Omental fat pad (tissue), 4 donors: ENCODE data around the gene ABL2. TPM values are rescaled to one million over a fixed set of nuclear protein-coding genes. Genes with fewer than 3 reads are reported as not detected.
"Not testable (repeated sequence)": the region's sequence is repeated elsewhere in the genome, so short reads cannot be mapped to it uniquely, and the experiment has no call there.

Experiments used
- ATAC-seq: fragments of 150-250 bp; one replicate; pipeline ENCODE4 v1.9.1; 2016; ENCODE audit warnings: mild to moderate bottlenecking, moderate library complexity; ENCODE audit not compliant: low FRiP score
- DNase-seq: peaks from one replicate; pipeline ENCODE4 v3.0.0-alpha.2; 2019; ENCODE audit warnings: low spot score
- total RNA-seq, 4 donors: library from RNA; depleted of rRNA; stranded (reverse); fragments of >200 nt; gene quantifications; one replicate each; pipeline ENCODE4 v1.1.0, GENCODE V29; 2016
- TF ChIP-seq, protein P1 (sequence below), 3 donors: fragments of 450-650 bp; IDR thresholded peaks; one replicate each; pipeline ENCODE4 v1.5.1; 2016 to 2017; ENCODE audit warnings: antibody characterized with exemption in 3 of 3, mild to moderate bottlenecking in 3 of 3, moderate library complexity in 2 of 3

The ABL2 gene
- total RNA-seq, result 100 to 1,000 TPM in 1 of 4 donors, 10 to 100 TPM in 3; 19.1 to 128 (median 39.9) TPM

- ATAC-seq, result peak; percentile 52
- no peak for DNase-seq
- TF ChIP-seq, protein P1, sequence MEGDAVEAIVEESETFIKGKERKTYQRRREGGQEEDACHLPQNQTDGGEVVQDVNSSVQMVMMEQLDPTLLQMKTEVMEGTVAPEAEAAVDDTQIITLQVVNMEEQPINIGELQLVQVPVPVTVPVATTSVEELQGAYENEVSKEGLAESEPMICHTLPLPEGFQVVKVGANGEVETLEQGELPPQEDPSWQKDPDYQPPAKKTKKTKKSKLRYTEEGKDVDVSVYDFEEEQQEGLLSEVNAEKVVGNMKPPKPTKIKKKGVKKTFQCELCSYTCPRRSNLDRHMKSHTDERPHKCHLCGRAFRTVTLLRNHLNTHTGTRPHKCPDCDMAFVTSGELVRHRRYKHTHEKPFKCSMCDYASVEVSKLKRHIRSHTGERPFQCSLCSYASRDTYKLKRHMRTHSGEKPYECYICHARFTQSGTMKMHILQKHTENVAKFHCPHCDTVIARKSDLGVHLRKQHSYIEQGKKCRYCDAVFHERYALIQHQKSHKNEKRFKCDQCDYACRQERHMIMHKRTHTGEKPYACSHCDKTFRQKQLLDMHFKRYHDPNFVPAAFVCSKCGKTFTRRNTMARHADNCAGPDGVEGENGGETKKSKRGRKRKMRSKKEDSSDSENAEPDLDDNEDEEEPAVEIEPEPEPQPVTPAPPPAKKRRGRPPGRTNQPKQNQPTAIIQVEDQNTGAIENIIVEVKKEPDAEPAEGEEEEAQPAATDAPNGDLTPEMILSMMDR (IDR thresholded peaks at IDR 0.05), result no peak
Measured at GRCh38 chr1:179229214-179230140, at the start of gene ABL2. Gene ABL2, minus strand, starts transcription at chr1:179229677. Its CDS starts 280 bp downstream, at chr1:179229397.

- no peak for ATAC-seq
- TF ChIP-seq, protein P1 (IDR thresholded peaks at IDR 0.05), result no peak
- DNase-seq, result no peak
Measured at GRCh38 chr1:179278920-179279319, 49.4 kb upstream of the ABL2 start.

GRCh38 chr1:179274424-179274823 lies 44.9 kb upstream of the ABL2 start:
- DNase-seq, ATAC-seq: not testable (repeated sequence)

GRCh38 chr1:179269071-179269470 lies 39.6 kb upstream of the ABL2 start:
- no peak for DNase-seq
- TF ChIP-seq, protein P1 (IDR thresholded peaks at IDR 0.05), result no peak
- ATAC-seq, result no peak

DNA sequence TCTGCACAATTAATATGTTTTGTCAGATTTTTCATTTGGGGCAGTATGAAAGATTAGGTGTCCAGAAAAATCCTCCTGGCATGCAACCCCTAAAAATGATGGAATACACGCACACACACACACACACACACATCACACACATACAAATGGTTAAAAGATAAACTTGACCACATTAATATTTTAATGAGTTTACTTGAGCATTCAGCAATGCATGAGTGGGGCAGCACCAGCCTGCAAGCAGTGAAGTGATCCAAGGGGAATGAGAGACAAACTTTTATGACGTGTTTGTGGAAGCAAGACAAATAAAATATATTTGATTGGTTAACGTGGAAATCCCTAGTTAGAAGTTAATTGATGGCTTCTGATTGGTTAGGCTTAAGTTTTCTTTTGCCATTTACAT lies 35.0 kb upstream of the ABL2 start:
- TF ChIP-seq, protein P1 (IDR thresholded peaks at IDR 0.05), result no peak
- DNase-seq, result no peak
- no peak for ATAC-seq

GRCh38 chr1:179263121-179263520 lies 33.6 kb upstream of the ABL2 start:
- ATAC-seq (no peak), DNase-seq (no peak)
- TF ChIP-seq, protein P1 (IDR thresholded peaks at IDR 0.05), result no peak

GRCh38 chr1:179262183-179262582 lies 32.7 kb upstream of the ABL2 start:
- ATAC-seq (no peak), DNase-seq (no peak)
- TF ChIP-seq, protein P1 (IDR thresholded peaks at IDR 0.05), result no peak
